ENCODE data around the gene CEP95. TPM values are rescaled to one million over a fixed set of nuclear protein-coding genes. Genes with fewer than 3 reads are reported as not detected.

Gene CEP95
- polyA plus RNA-seq, 2 of the 4 experiments (the other 2 are of a cell fraction) = 30.0 to 73.0 TPM

DNA sequence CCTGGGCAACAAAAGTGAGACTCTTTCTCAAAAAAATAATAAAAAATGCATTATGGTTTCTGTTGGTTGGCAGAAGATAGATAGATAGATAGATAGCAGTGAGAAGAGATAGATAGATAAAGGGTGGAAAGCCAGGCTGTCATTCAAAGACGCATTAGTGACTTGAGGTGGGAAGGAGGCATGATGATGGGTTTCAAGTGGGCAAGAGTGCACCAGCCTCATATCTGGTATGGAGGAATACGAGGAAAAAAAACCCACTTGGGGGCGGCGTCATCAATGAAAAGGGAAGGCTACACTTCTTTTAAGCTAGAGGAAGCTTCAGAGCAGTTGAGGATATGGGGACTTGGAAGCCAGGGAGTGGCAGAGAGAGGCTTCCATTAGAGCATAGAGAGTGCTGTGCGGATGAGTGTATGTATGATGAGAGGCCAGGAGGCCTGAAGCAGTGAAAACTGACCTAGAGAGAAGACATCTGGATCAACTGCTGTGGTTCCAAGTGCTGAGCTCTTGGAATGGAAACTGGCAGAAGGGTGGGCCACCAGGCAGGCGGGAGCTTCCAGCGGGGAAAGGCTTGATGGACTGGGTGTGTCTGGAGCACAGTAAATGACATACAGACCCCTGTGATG lies 31.8 kb downstream of the CEP95 start:
- 94% methylated on average over 7 of the region's 7 CpGs for WGBS (ENCODE audit: missing lambda C conversion rate)
- ATAC-seq = peak in 1 of 2 experiments; percentile 9; a peak in 2 of 6 replicates
- DNase-seq (ENCODE audit: low read depth in 1 of 2, low spot score in 1 of 2) = no peak
- Histone ChIP-seq H3K9me3 (no peaks in the 10 kb centered on the region), H3K4me2 (no peak overlapping the region), H3K27ac (no peak overlapping the region), H3K4me1 (no peaks in the 10 kb centered on the region), H3K4me3 (no peak overlapping the region)
- TF ChIP-seq, protein P1, sequence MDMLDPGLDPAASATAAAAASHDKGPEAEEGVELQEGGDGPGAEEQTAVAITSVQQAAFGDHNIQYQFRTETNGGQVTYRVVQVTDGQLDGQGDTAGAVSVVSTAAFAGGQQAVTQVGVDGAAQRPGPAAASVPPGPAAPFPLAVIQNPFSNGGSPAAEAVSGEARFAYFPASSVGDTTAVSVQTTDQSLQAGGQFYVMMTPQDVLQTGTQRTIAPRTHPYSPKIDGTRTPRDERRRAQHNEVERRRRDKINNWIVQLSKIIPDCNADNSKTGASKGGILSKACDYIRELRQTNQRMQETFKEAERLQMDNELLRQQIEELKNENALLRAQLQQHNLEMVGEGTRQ (IDR thresholded peaks at IDR 0.05) = no peak
- TF ChIP-seq RCOR1 (IDR thresholded peaks at IDR 0.05; ENCODE audit: low read depth, low read length) (no peak), JUN (IDR thresholded peaks at IDR 0.05) (0 out of 5 replicates have a peak, but pooled peaks of 1 of the 2 experiments have one; percentile 16), ZC3H11A (IDR thresholded peaks at IDR 0.05) (no peak), EHF (CRISPR knock-in tag; IDR thresholded peaks at IDR 0.05) (no peak), SMC3 (IDR thresholded peaks at IDR 0.05) (no peak)
- TF ChIP-seq, protein P2, sequence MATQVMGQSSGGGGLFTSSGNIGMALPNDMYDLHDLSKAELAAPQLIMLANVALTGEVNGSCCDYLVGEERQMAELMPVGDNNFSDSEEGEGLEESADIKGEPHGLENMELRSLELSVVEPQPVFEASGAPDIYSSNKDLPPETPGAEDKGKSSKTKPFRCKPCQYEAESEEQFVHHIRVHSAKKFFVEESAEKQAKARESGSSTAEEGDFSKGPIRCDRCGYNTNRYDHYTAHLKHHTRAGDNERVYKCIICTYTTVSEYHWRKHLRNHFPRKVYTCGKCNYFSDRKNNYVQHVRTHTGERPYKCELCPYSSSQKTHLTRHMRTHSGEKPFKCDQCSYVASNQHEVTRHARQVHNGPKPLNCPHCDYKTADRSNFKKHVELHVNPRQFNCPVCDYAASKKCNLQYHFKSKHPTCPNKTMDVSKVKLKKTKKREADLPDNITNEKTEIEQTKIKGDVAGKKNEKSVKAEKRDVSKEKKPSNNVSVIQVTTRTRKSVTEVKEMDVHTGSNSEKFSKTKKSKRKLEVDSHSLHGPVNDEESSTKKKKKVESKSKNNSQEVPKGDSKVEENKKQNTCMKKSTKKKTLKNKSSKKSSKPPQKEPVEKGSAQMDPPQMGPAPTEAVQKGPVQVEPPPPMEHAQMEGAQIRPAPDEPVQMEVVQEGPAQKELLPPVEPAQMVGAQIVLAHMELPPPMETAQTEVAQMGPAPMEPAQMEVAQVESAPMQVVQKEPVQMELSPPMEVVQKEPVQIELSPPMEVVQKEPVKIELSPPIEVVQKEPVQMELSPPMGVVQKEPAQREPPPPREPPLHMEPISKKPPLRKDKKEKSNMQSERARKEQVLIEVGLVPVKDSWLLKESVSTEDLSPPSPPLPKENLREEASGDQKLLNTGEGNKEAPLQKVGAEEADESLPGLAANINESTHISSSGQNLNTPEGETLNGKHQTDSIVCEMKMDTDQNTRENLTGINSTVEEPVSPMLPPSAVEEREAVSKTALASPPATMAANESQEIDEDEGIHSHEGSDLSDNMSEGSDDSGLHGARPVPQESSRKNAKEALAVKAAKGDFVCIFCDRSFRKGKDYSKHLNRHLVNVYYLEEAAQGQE (IDR thresholded peaks at IDR 0.05) = no peak
- TF ChIP-seq, protein P3, sequence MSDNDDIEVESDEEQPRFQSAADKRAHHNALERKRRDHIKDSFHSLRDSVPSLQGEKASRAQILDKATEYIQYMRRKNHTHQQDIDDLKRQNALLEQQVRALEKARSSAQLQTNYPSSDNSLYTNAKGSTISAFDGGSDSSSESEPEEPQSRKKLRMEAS (IDR thresholded peaks at IDR 0.05) = no peak
- ChIA-PET POLR2A (no interaction called here), CTCF (interaction anchor here (0.5 to 3.0 kb wide), 6 partner anchors 16 to 613 kb away, joined by 3 to 12 read pairs (median 3); partner anchors contain the start of gene CEP95)
- no peak for FAIRE-seq

DNA sequence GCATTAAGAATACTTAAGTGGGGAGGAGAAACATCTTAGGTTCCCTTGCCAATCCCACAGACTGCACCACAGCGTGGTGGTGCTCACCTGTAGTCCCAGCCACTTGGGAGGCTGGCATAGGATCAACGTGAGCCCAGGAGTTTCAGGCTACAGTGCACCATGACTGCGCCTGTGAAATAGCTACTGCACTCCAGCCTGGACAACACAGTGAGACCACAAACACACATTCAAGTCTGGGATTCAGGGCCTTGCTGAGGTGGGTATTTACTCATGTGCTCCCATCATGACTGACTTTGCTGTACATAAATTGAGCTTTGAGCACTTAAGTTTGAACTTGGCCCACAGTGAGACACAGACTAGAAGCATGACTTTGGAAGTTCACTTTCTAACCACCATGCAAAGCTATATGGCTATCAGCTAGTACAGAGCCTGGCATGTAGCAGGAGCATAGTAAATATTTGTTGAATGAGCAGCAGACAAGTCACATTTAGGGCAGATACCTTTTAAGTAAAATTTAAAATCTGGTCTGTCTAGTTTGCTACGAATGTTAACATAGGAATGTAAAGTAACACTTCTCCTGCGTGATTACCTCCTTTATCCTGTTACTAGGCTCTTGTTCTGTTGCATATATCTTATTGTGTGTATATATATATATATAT lies 33.5 kb downstream of the CEP95 start:
- Histone ChIP-seq H3K4me2 (no peak overlapping the region), H3K9me3 (no peaks in the 10 kb centered on the region), H3K4me1 (no peaks in the 10 kb centered on the region), H3K4me3 (no peak overlapping the region), H3K27ac (no peak overlapping the region)
- no peak for TF ChIP-seq POLR2AphosphoS2 (conservative IDR thresholded peaks at IDR 0.05; ENCODE audit: low read length)
- no peak for TF ChIP-seq EHF (CRISPR knock-in tag; IDR thresholded peaks at IDR 0.05)
- TF ChIP-seq RAD21 (conservative IDR thresholded peaks at IDR 0.05 in 1 of 2, IDR thresholded peaks at IDR 0.05 in 1 of 2) = no peak
- TF ChIP-seq, protein P3 (IDR thresholded peaks at IDR 0.05) = no peak
- no peak for TF ChIP-seq ZFP36 (IDR thresholded peaks at IDR 0.05; ENCODE audit: borderline replicate concordance, partially characterized antibody)
- no peak for TF ChIP-seq ZNF302 (CRISPR knock-in tag; IDR thresholded peaks at IDR 0.05)
- no peak for TF ChIP-seq HEYL (CRISPR knock-in tag; IDR thresholded peaks at IDR 0.05)
- POLR2A ChIA-PET = interaction anchor here (0.6 kb wide), 1 partner anchor 35 kb away, joined by 3 read pairs; no protein-coding TSS in a partner anchor
- FAIRE-seq = no peak
- no peak for DNase-seq (ENCODE audit: low read depth in 1 of 2, low spot score in 1 of 2)
- 90% methylated on average over 5 of the region's 5 CpGs for WGBS (ENCODE audit: missing lambda C conversion rate)
- ATAC-seq = peak in 1 of 2 experiments; percentile 28; a peak in 3 of 6 replicates
- CTCF ChIA-PET = interaction anchor here (1.1 to 3.0 kb wide), 2 partner anchors 33 to 109 kb away, joined by 3 to 12 read pairs (median 8); partner anchors contain the start of gene CEP95

DNA sequence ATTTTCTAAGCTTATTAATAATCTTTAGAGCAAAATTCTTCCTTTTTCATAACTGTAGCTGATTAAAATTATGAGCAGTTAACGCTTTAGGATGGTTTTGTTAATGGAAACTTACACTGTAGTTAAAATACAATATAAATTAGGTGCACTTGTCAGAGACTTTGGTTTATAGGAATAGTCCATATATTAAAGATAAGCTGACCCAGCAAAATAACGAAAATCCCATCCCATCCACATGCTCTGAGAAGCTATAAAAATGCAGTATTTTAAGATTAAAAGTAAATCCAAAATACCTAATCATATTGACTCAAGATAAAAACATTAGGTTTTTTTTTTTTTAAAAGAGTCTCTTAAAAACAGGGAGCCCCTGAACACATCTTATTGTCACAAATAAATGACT lies 38.0 kb downstream of the CEP95 start:
- H3K9me3 ChIP-seq = no peaks in the 10 kb centered on the region
- ATAC-seq (no peak), FAIRE-seq (no peak), DNase-seq (ENCODE audit: low read depth in 1 of 2, low spot score in 1 of 2) (no peak)
- H3K4me3 ChIP-seq = no peak overlapping the region
- no peak overlapping the region for H3K27ac ChIP-seq
- CTCF ChIA-PET = interaction anchor here (0.6 to 2.8 kb wide), 6 partner anchors 9 to 191 kb away, joined by 3 to 6 read pairs (median 3); no protein-coding TSS in a partner anchor
- whole genome bisulfite sequencing (ENCODE audit: missing lambda C conversion rate) = 84% methylated on average over 2 of the region's 2 CpGs
- TF ChIP-seq JUNB (IDR thresholded peaks at IDR 0.05) (no peak), PHF8 (IDR thresholded peaks at IDR 0.05; ENCODE audit: borderline replicate concordance, low read depth) (no peak), MAFK (IDR thresholded peaks at IDR 0.05; ENCODE audit: partially characterized antibody) (peak; percentile 87)
- H3K4me2 ChIP-seq = no peak overlapping the region
- no peaks in the 10 kb centered on the region for H3K4me1 ChIP-seq
- POLR2A ChIA-PET = interaction anchor here (0.9 kb wide), 1 partner anchor 38 kb away, joined by 3 read pairs; the partner anchor contains the start of genes CEP95 and DDX5

Data from A549 (cell line).